COR-L47 (cell line): Measurements from ENCODE around the gene CTNNA1.
A peak's percentile ranks its signal among the peaks of the same experiment; 100 is the strongest.

Experiments
- DNase-seq: peaks from one replicate; lab custom pipeline; 2025; lab: John Stamatoyannopoulos, UW

The CTNNA1 gene

DNA sequence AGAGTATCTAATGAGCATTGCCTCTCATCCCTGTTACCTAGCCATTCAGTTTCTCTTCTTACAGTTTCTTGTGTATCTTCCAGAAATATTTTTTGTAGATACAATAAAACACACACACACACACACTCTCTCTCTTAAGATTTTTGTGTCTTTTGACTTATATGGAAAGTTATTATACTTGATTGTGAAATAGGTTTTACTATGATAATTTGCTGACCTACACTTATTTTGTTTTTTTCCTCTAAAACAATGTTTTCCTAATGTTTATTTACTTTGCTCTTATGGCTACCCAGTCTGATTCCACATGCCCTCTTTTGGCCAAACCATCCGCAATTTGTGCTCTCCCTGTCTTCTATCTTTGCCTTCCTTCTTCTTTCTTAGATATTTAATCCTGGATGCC is 96.7 kb downstream of the CTNNA1 start:
- no peak for DNase-seq

- no peak for DNase-seq
Observed at GRCh38 chr5:138850865-138851435, 97.7 kb downstream of the CTNNA1 start.

- no peak for DNase-seq
Observed at GRCh38 chr5:138853132-138853531, 99.9 kb downstream of the CTNNA1 start.

- no peak for DNase-seq
Observed at GRCh38 chr5:138867011-138867410, 113.8 kb downstream of the CTNNA1 start.

- no peak for DNase-seq
Observed at GRCh38 chr5:138869038-138869437, 115.8 kb downstream of the CTNNA1 start.

- no peak for DNase-seq
Observed at GRCh38 chr5:138869763-138870500, 116.7 kb downstream of the CTNNA1 start.

DNA sequence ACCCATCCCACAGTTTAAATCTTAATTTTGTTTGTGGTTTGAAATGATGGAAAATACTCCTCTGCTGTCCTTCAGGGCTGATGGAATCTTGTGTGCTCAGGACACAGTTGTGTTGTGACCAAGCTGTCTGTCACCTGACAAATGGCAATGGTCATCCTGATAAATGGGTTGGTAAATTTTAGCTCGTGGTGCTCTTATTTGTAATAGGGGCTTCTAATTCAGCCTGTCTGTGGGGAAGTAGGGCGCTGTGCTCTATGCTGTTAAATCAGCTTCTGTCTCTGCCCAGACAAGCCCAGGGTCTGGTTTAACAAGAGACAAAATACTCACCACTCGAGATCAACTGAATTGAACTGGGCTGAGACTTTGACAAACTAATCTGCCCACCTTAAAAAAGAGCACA is 117.4 kb downstream of the CTNNA1 start:
- no peak for DNase-seq

DNA sequence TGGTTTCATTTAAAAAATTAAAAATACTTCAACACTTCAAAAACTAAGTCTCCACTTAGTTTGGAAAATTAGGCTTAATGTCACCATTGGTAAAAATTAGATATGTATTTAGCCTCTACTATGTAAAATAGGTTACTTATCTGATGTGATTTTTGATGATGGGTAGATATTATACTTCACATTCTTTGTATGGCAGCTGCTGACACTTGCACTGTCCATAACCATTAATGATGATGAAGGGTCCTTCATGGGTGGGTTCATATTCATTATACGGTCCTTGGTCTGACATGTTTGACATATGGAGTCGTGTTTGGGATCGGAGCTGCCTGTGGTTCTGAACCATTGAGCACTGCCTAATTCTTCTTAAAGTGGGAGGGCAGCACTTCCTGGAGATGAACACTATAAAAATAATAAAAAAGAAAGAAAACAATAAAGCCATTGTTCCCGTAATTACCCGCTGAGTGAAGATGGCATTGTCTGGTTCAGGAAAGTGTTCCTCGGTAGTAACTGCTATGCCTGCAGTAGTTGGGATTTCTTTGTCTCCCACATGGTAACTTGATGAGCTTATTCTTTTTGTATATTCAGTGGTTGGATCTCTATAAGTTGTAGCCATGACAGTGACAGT is 119.7 kb downstream of the CTNNA1 start:
- peak; percentile 58 for DNase-seq

GRCh38 chr5:138873466-138874221 is 120.4 kb downstream of the CTNNA1 start:
- no peak for DNase-seq

DNA sequence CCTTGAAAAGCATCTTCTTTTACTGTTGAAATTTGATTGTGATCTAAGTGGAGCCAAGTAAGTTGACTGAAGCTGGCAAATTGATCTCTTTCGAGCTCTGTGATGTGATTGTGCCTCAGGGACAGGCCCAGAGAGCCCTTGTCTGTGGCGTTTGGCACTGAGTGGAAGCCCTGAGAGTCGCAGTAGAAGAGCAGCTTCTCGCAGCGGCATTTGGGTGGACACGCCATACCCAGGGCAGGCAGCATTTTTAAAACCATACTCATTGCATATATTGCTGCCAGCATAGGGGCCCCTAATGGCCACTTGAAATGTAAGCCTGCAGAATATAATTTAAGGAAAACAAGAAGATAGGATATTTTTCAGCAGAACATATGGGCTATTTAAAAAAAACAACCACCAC is 121.0 kb downstream of the CTNNA1 start:
- DNase-seq, result no peak

DNA sequence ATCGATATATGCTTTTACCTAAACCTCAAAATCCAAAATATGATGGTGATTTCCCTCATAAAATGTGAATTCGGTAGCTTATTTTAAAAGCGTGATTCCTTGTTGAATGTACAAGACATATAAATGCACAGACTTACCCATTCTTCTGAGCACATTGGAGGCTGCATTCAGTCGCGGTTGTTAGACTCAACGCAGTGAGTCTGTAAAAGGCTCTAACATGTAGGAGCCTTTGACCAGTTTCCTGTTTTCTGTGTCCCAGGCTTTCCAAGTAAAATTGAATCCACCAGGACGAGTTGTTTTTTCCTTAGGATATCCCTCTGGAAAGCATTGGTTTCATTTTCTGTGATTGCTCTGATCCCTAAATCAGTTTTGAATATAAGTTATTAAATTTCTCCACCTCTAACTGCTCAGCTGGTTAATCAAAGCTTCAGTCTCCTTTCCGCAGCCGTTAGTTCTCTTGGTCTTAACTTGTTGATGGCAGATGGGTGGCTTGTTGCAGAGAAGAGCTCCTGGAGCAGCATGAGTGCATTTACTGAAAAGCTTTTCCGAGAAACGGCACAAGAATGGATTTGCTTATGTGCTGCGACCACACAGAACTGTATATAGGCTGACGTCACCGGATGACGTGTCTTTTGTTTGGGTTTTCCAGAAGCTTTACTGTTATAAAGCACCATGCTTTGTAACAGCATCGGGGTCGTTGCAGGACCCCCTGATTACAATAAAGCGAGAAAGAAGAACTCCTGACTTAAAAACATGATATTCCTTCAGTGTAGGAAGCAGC is 121.7 kb downstream of the CTNNA1 start, which contains the start of gene LRRTM2:
LRRTM2 (minus strand) TSS at position 565 of the 781 bp plus-strand sequence; CDS start at position 141, 424 bp downstream.
- DNase-seq, result no peak

DNA sequence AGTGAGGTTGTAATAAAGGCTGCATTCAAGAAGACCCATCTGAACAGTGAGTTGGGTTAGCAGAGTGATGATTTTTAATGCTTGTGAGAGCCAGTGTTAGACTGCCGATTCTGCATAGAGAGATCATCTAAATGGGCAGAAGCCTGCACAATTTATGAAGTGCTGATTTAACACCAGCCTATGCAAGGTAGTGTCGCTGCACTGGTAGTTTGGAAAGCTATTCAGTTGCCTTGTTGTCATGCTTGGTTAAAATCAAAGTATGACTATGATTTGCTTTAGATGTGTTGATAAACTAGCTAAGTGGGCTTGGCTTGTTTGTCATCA is 122.3 kb downstream of the CTNNA1 start:
- DNase-seq, result no peak

DNA sequence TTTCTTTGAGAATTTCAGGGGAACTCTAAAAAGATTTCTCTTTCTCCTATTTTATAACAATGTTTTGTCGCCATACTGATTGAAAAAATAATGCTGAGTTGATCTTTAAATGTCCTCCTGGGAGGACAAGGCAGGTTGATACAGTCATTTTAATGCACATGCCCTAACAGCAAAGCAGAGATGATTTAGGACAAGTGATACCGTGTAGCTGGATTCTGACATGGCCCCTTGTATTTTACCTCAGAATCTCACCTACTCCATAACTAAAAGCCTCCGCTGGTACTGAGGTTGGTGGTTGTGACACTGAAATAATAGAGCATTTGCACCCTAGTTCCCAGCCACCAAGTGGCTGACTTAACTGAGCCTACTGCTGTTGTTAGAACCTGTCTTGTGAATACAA is 122.7 kb downstream of the CTNNA1 start:
- no peak for DNase-seq

DNA sequence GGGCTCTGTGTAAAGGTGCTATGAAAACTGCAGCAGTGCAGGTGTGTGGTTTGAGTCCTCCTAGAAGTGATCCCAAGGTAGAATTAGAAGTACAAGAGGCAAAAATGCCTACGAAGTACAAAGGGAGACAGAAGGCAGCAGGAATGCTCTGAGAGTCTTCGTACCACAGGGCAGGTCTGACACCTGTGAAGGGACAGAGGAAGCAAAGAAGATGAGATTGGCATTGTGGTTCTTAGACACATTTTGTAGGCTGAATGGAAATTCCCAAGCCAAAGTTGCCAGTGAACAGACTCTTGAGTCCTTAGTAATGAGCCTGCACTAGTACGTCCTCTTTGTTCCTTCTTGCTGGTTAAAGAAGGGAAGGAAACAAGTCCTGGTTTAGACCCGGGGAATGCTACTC is 123.6 kb downstream of the CTNNA1 start:
- no peak for DNase-seq

DNA sequence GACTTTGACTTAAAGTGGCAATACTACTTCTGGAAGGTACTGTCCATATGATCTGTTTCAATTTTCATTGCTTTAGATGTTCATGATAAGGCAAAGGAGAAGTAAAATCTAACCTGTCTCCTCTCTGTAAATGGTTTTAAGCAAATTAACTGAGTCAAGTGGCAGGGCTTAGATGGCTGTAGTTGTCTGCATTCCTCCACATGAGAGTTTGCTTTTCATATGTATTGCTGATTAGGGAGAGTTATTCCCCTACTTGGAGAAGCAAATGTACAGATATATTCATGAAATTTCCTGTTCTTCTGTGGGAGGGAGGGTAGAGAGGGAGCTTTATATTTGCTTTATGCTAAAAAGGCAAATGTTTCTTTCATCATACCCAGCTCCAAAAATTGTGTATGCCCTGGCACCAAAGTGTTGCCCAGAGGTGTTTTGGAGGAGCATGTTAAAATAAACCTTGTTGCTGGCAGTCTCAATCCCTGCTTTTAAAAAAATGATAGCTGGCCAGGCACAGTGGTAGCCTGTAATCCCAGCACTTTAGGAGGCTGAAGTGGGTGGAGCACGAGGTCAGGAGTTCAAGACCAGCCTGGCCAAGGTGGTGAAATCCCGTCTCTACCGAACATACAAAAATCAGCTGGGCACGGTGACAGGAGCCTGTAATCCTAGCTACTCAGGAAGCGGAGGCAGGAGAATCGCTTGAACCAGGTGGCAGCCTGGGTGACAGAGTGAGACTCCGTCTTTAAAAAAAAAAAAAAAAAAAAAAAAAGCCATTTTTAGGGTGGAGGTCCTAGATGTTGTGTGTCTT is 125.4 kb downstream of the CTNNA1 start:
- no peak for DNase-seq

DNA sequence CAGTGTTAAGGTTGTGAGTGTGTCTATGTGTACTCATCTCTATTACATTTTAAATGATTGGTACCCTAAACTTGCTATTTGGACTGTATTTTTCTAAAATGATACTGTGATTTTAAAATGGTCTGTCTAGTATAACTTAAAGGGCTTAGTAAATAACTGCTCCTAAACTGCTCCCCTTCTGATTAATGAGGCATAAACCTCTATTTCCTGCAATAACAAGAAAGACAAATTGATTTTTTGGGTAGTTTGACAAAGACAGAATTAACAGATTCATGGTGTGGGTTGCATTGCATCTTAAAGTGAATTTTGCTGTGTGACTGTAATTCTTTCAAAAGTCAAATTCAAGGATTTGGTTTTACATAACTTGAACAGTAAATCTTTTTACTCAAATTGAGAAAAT is 130.0 kb downstream of the CTNNA1 start:
- no peak for DNase-seq

DNA sequence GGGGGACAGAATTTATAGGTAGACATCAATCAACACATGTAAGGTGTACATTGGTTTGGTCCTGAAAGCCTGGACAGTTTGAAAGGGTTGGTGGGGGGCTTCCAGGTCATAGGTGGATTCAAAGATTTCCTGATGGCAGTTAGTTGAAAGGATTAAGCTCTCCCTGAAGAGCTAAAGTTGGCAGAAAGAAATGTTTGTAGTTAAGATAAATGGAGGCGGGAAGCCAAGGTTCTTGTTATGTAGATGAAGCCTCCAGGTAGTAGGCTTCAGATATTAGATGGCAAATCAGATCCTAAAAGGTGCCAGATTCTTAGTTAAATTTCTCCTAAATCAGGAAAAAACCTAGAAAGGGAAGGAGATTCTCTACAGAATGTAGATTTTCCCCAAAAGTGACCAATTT is 130.9 kb downstream of the CTNNA1 start:
- no peak for DNase-seq

GRCh38 chr5:138884554-138884953 is 131.3 kb downstream of the CTNNA1 start:
- no peak for DNase-seq

GRCh38 chr5:138889994-138890393 is 136.8 kb downstream of the CTNNA1 start:
- no peak for DNase-seq

GRCh38 chr5:138890644-138891043 is 137.4 kb downstream of the CTNNA1 start:
- no peak for DNase-seq

DNA sequence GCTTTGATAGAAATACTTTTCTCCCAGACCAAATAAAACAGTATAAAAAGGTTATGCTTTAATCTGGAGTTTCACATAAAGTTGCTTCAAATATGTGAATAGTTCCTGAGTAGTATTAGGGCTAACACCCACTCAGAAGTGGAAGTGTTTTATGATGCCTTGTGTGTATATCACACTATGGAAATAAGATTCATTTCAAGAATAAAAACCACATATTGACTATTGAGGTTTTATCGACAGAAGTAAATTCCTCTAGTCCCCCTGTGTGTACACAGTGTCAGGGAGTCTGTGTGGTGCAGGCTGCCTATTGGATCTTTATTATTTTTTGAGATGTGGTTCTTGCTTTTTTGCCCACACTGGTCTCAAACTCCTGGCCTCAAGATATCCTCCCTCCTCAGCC is 142.7 kb downstream of the CTNNA1 start:
- no peak for DNase-seq
